HepG2 (cell line): Measurements from ENCODE around the gene CYP27B1. TPM values are rescaled to one million over a fixed set of nuclear protein-coding genes. Genes with fewer than 3 reads are reported as not detected.
"Not testable (repeated sequence)": the region's sequence is repeated elsewhere in the genome, so short reads cannot be mapped to it uniquely, and the experiment has no call there.

Source experiments
- ATAC-seq: fragments of 200-7000 bp; cut with Tn5 transposase; 3 replicates; pipeline ENCODE4 v1.9.1; 2020; ENCODE audit warnings: mild to moderate bottlenecking, moderate library complexity
- BruUV-seq: library from RNA; stranded (reverse); fragments of 400-500 nt; replicated peaks from 2 replicates; lab custom pipeline; 2021; lab: Mats Ljungman, UMichigan
- CTCF ChIA-PET: fragments of 300-600 bp; formaldehyde crosslinking; extraction: SDS; loops from one replicate; lab custom pipeline; 2021; ENCODE audit warnings: low total read pairs, inconsistent platforms, low intra/inter-chr PET ratio; lab: Yijun Ruan, JAX
- POLR2A ChIA-PET: fragments of 350-600 bp; sonication (Branson Sonifier 250); formaldehyde crosslinking; loops from one replicate; lab custom pipeline; 2020; ENCODE audit warnings: antibody characterized with exemption, inconsistent platforms; lab: Yijun Ruan, JAX
- DNase-seq: peaks from one replicate; pipeline ENCODE4 v3.0.0-alpha.2; 2015; ENCODE audit warnings: low spot score
- FAIRE-seq: peaks from 3 replicates; lab custom pipeline; 2011; peaks lifted over from hg19 to GRCh38; lab: Jason Lieb, UNC
- H2AFZ ChIP-seq: one replicate; pipeline ENCODE4 v1.6.1; 2011; ENCODE audit warnings: low read length, inconsistent platforms
- H3K27ac ChIP-seq: fragments of 300-600 bp; 3 replicates; pipeline ENCODE4 v1.8.0; 2011; ENCODE audit warnings: mixed run types, mild to moderate bottlenecking, mixed read lengths, low read length, inconsistent platforms; ENCODE audit not compliant: insufficient read depth; ENCODE audit errors: extremely low read length
- H3K27me3 ChIP-seq, 2 experiments: fragments of 200-600 bp in 1 of 2; 2 replicates in 1 of 2; 3 replicates in 1 of 2; pipeline versions ENCODE4 v1.6.0 to v1.8.0; 2011; ENCODE audit warnings: low read length in 2 of 2, mild to moderate bottlenecking in 2 of 2, moderate library complexity in 2 of 2, inconsistent platforms in 1 of 2; ENCODE audit not compliant: insufficient read depth in 2 of 2, control insufficient read depth in 1 of 2
- H3K36me3 ChIP-seq, 2 experiments: fragments of 200-600 bp in 1 of 2; replicated peaks in 1 of 2; 2 replicates in 1 of 2; 3 replicates in 1 of 2; pipeline versions ENCODE4 v1.5.1 to v1.8.0; 2011; ENCODE audit warnings: low read length in 2 of 2, inconsistent platforms in 1 of 2; ENCODE audit not compliant: insufficient read depth in 2 of 2, control insufficient read depth in 1 of 2
- H3K4me1 ChIP-seq: 2 replicates; pipeline ENCODE4 v1.5.1; 2012; ENCODE audit warnings: low read length, inconsistent platforms; ENCODE audit not compliant: insufficient read depth
- H3K4me2 ChIP-seq: 2 replicates; pipeline ENCODE4 v1.6.0; 2011; ENCODE audit warnings: low read depth, low read length, inconsistent platforms
- H3K4me3 ChIP-seq, 3 experiments: fragments of 200-600 bp in 1 of 3; sonication (generic), shearing (Covaris generic) in 1 of 3; replicated peaks in 1 of 3; 2 replicates each; pipeline ENCODE4 v1.5.1; 2011 to 2016; ENCODE audit warnings: low read length in 3 of 3, inconsistent platforms in 2 of 3, low read depth in 2 of 3, mild to moderate bottlenecking in 2 of 3, control low read depth in 1 of 3, mixed read lengths in 1 of 3; ENCODE audit not compliant: insufficient read depth in 1 of 3
- H3K79me2 ChIP-seq: one replicate; pipeline ENCODE4 v1.6.1; 2011; ENCODE audit warnings: low read length, inconsistent platforms; ENCODE audit not compliant: insufficient read depth
- H3K9ac ChIP-seq: 2 replicates; pipeline ENCODE4 v1.6.0; 2011; ENCODE audit warnings: mild to moderate bottlenecking, low read depth, low read length, inconsistent platforms; ENCODE audit not compliant: insufficient read depth
- H3K9me3 ChIP-seq: 2 replicates; pipeline ENCODE4 v1.5.1; 2012; ENCODE audit warnings: mild to moderate bottlenecking, low read length
- H4K20me1 ChIP-seq: 2 replicates; pipeline ENCODE4 v1.6.0; 2011; ENCODE audit warnings: inconsistent platforms, mild to moderate bottlenecking, low read length, moderate library complexity; ENCODE audit not compliant: insufficient read depth
- AGO2 ChIP-seq: fragments of 200-400 bp; formaldehyde crosslinking; optimal IDR thresholded peaks from 2 replicates; pipeline ENCODE3; 2017; ENCODE audit warnings: mild to moderate bottlenecking, low read depth, low read length, moderate library complexity
- GPBP1L1 ChIP-seq: sonication (generic); formaldehyde crosslinking; IDR thresholded peaks from 2 replicates; pipeline ENCODE4 v1.5.0; 2020; ENCODE audit warnings: mild to moderate bottlenecking, missing genetic modification reagents
- MEIS1 ChIP-seq: sonication (generic); formaldehyde crosslinking; IDR thresholded peaks from 2 replicates; pipeline ENCODE4 v1.9.0; 2021; ENCODE audit warnings: mild to moderate bottlenecking, missing genetic modification reagents, moderate library complexity, borderline replicate concordance
- WGBS: methylation state at CpG from one replicate; pipeline ENCODE4 v1.1.6; 2017; ENCODE audit warnings: low lambda C conversion rate; 5-methylcytosine and 5-hydroxymethylcytosine counted together
- in situ Hi-C: cut with HindIII; loops from 2 replicates; pipeline ENCODE4 v1.10.0; 2017; ENCODE audit warnings: low pct_unique_long_range_greater_than_20kb; ENCODE audit not compliant: extremely low pct_ligation_motif_present
- intact Hi-C: fragments of 100-400 bp; cut with micrococcal nuclease; formaldehyde crosslinking; loops from one replicate; pipeline ENCODE4 v1.10.0; 2022; ENCODE audit not compliant: unreplicated experiment
- polyA plus RNA-seq, 8 experiments: library from polyadenylated mRNA; depleted of rRNA in 3 of 8; stranded (reverse) in 7 of 8; unstranded in 1 of 8; fragments of >200 nt; fragmentation: Illumina TruSeq in 4 of 8; extraction: Trizol in 4 of 8; gene quantifications; 2 replicates each; pipeline versions ENCODE4 v1.2.1 to v1.2.3, GENCODE V29; 2011 to 2016; ENCODE audit warnings: low read depth in 4 of 8, missing spikeins in 1 of 8, mixed read lengths in 1 of 8; ENCODE audit not compliant: insufficient read depth in 1 of 8
- total RNA-seq, 5 experiments: library from RNA; depleted of rRNA; stranded (reverse); fragments of >200 nt; fragmentation: Illumina TruSeq; extraction: Trizol; gene quantifications; 2 replicates each; pipeline ENCODE4 v1.2.3, GENCODE V29; 2016; ENCODE audit warnings: low read depth in 1 of 5

Gene CYP27B1
- total and polyA plus RNA-seq, 2 of the 13 experiments (the other 11 are each of a cell fraction or from before 2014, with no cell fraction given), result 2.3 to 3.0 TPM

- Histone ChIP-seq H3K27ac (no peak overlapping the region), H3K9ac (no peak overlapping the region), H3K9me3 (no peaks in the 10 kb centered on the region), H2AFZ (no peak overlapping the region), H3K4me1 (peaks cover 9% of the 10 kb centered on the region; the same call in 1 of the 2 replicates), H4K20me1 (no peaks in the 10 kb centered on the region), H3K79me2 (no peaks in the 10 kb centered on the region), H3K4me2 (no peak overlapping the region), H3K4me3 (no peak overlapping the region), H3K27me3 (no peaks in the 10 kb centered on the region; a peak in 1 of 5 replicates), H3K36me3 (peaks cover 8 to 31% of the 10 kb centered on the region in 2 experiments)
- FAIRE-seq, result no peak
- DNase-seq, result no peak
- ChIA-PET CTCF (no interaction called here), POLR2A (no interaction called here)
- in situ Hi-C loops (no loop called here), intact Hi-C loops (no loop called here)
- no TSS peak for BruUV-seq
- no peak for TF ChIP-seq GPBP1L1 (CRISPR knock-in tag)
- TF ChIP-seq AGO2, result peak; percentile 58
- TF ChIP-seq MEIS1 (CRISPR knock-in tag), result no peak
- no peak for ATAC-seq
- WGBS, result 68% methylated on average over 10 of the region's 11 CpGs
Observed at GRCh38 chr12:57722716-57723629, 43.9 kb downstream of the CYP27B1 start.

- H3K4me2 ChIP-seq, H3K9me3 ChIP-seq, in situ Hi-C loops, DNase-seq, FAIRE-seq, H3K9ac ChIP-seq, H4K20me1 ChIP-seq, CTCF ChIA-PET, ATAC-seq, POLR2A ChIA-PET, H3K4me3 ChIP-seq, BruUV-seq, H2AFZ ChIP-seq, H3K27ac ChIP-seq, H3K27me3 ChIP-seq, intact Hi-C loops, H3K4me1 ChIP-seq, H3K79me2 ChIP-seq: not testable (repeated sequence)
- peaks cover 9 to 36% of the 10 kb centered on the region in 2 experiments for H3K36me3 ChIP-seq
- WGBS, result 95% methylated on average over 16 of the region's 16 CpGs
Observed at GRCh38 chr12:57721846-57722608, 44.9 kb downstream of the CYP27B1 start.
